HEK293 (cell line): Measurements from ENCODE around the gene CBX3.

Experiments used
- KLF10 ChIP-seq: fragments of 450-650 bp; IDR thresholded peaks from 2 replicates; pipeline ENCODE4 v1.5.1; 2018; ENCODE audit warnings: missing biosample characterization, mild to moderate bottlenecking, missing genetic modification characterization
- RBAK ChIP-seq: fragments of 450-650 bp; formaldehyde crosslinking; IDR thresholded peaks from 2 replicates; pipeline ENCODE4 v1.5.1; 2016; ENCODE audit warnings: missing biosample characterization, missing genetic modification characterization
- TRIM28 ChIP-seq: IDR thresholded peaks from 2 replicates; pipeline ENCODE4 v1.6.1; 2011; ENCODE audit warnings: low read length, control low read depth, borderline replicate concordance
- ZBTB8A ChIP-seq: fragments of 450-650 bp; formaldehyde crosslinking; IDR thresholded peaks from 2 replicates; pipeline ENCODE4 v1.5.1; 2016; ENCODE audit warnings: missing biosample characterization, missing genetic modification characterization
- TF ChIP-seq, protein P1 (sequence below): fragments of 450-650 bp; formaldehyde crosslinking; IDR thresholded peaks from 2 replicates; pipeline ENCODE4 v1.5.1; 2016; ENCODE audit warnings: missing biosample characterization, missing genetic modification characterization

DNA sequence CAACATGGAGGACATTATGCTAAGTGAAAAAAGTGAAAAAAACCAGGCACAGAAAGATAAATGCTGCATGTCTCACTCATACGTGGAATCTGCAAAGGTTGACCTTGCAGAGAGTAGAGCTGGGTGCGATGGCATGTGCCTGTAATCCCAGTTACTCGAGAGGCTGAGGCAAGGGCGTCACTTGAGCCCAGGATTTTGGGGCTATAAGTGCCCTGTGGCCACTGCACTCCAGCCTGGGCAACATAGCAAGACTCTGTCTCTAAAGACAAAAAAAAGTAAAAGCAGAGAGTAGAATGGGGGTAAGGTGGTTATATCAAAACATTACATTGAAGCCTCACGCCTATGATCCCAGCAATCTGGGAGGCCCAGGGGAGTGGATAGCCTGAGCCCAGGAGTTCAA, 22.8 kb downstream of the CBX3 start:
- TF ChIP-seq, protein P1, sequence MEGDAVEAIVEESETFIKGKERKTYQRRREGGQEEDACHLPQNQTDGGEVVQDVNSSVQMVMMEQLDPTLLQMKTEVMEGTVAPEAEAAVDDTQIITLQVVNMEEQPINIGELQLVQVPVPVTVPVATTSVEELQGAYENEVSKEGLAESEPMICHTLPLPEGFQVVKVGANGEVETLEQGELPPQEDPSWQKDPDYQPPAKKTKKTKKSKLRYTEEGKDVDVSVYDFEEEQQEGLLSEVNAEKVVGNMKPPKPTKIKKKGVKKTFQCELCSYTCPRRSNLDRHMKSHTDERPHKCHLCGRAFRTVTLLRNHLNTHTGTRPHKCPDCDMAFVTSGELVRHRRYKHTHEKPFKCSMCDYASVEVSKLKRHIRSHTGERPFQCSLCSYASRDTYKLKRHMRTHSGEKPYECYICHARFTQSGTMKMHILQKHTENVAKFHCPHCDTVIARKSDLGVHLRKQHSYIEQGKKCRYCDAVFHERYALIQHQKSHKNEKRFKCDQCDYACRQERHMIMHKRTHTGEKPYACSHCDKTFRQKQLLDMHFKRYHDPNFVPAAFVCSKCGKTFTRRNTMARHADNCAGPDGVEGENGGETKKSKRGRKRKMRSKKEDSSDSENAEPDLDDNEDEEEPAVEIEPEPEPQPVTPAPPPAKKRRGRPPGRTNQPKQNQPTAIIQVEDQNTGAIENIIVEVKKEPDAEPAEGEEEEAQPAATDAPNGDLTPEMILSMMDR (tag by site-specific recombination) = no peak
- TF ChIP-seq RBAK (tag by site-specific recombination) = no peak
- no peak for TF ChIP-seq KLF10 (tag by site-specific recombination)
- no peak for TF ChIP-seq ZBTB8A (tag by site-specific recombination)
- TF ChIP-seq TRIM28 = no peak
